HG03108 (cell line): ENCODE data around the gene PCSK2.

Experiments
- ATAC-seq: cut with Tn5 transposase; IDR thresholded peaks from one replicate; pipeline ENCODE4 v1.9.1; 2021; ENCODE audit warnings: moderate library complexity; ENCODE audit not compliant: unreplicated experiment

The PCSK2 gene

GRCh38 chr20:17441745-17442144, 214.9 kb downstream of the PCSK2 start:
- ATAC-seq, result no peak

GRCh38 chr20:17442588-17442987, 215.7 kb downstream of the PCSK2 start:
- no peak for ATAC-seq

GRCh38 chr20:17443131-17443858, 216.5 kb downstream of the PCSK2 start:
- no peak for ATAC-seq

GRCh38 chr20:17444091-17444490, 217.3 kb downstream of the PCSK2 start:
- ATAC-seq, result no peak

GRCh38 chr20:17445543-17445942, 218.7 kb downstream of the PCSK2 start:
- no peak for ATAC-seq

GRCh38 chr20:17446171-17446570, 219.3 kb downstream of the PCSK2 start:
- no peak for ATAC-seq

- no peak for ATAC-seq
Observed at GRCh38 chr20:17448071-17448470, 221.2 kb downstream of the PCSK2 start.

GRCh38 chr20:17449031-17449430, 222.2 kb downstream of the PCSK2 start:
- no peak for ATAC-seq

GRCh38 chr20:17452441-17452840, 225.6 kb downstream of the PCSK2 start:
- ATAC-seq, result no peak

GRCh38 chr20:17453592-17453991, 226.8 kb downstream of the PCSK2 start:
- ATAC-seq, result no peak

- ATAC-seq, result no peak
Observed at GRCh38 chr20:17456279-17456678, 229.4 kb downstream of the PCSK2 start.

GRCh38 chr20:17457079-17457478, 230.2 kb downstream of the PCSK2 start:
- ATAC-seq, result no peak

GRCh38 chr20:17457588-17458190, 230.8 kb downstream of the PCSK2 start:
- no peak for ATAC-seq

GRCh38 chr20:17460119-17460518, 233.3 kb downstream of the PCSK2 start:
- no peak for ATAC-seq

GRCh38 chr20:17461941-17462340, 235.1 kb downstream of the PCSK2 start:
- no peak for ATAC-seq

GRCh38 chr20:17463711-17464110, 236.9 kb downstream of the PCSK2 start:
- ATAC-seq, result no peak

GRCh38 chr20:17465236-17465635, 238.4 kb downstream of the PCSK2 start:
- no peak for ATAC-seq

- no peak for ATAC-seq
Observed at GRCh38 chr20:17466641-17467040, 239.8 kb downstream of the PCSK2 start.

GRCh38 chr20:17467120-17467655, 240.3 kb downstream of the PCSK2 start:
- no peak for ATAC-seq

GRCh38 chr20:17468073-17468840, 241.4 kb downstream of the PCSK2 start:
- ATAC-seq, result no peak

- ATAC-seq, result no peak
Observed at GRCh38 chr20:17469246-17470030, 242.6 kb downstream of the PCSK2 start.
